ENCODE measurements around the gene L3MBTL3. TPM values are rescaled to one million over a fixed set of nuclear protein-coding genes. Genes with fewer than 3 reads are reported as not detected.

L3MBTL3 gene
- total RNA-seq, 1 experiment from 2014 or later: 13.7 TPM

GRCh38 chr6:130156908-130157307, 138.5 kb downstream of the L3MBTL3 start:
- ChIA-PET POLR2A (no interaction called here), CTCF (no interaction called here)
- Mint-ChIP-seq H3K27ac (no peak overlapping the region), H3K27me3 (ENCODE audit: low read depth) (no peaks in the 10 kb centered on the region), H3K9me3 (peaks cover 17% of the 10 kb centered on the region), H3K36me3 (peaks cover 15% of the 10 kb centered on the region), H3K4me3 (no peak overlapping the region), H3K4me1 (peaks cover 11% of the 10 kb centered on the region)
- ATAC-seq (no peak), DNase-seq (ENCODE audit: low spot score) (no peak)
- 0 out of 2 replicates have a peak, but pooled peaks have one; percentile 17 for TF ChIP-seq HMGA2 (CRISPR knock-in tag; IDR thresholded peaks at IDR 0.05)
- no peak for TF ChIP-seq MAX (CRISPR knock-in tag; IDR thresholded peaks at IDR 0.05)

- H3K36me3 Mint-ChIP-seq: peaks cover 15% of the 10 kb centered on the region
- H3K4me1 Mint-ChIP-seq: peaks cover 6% of the 10 kb centered on the region
- H3K4me3 Mint-ChIP-seq: no peak overlapping the region
- ChIA-PET CTCF (no interaction called here), POLR2A (no interaction called here)
- peaks cover 17% of the 10 kb centered on the region for H3K9me3 Mint-ChIP-seq
- TF ChIP-seq ARID4B (CRISPR knock-in tag; IDR thresholded peaks at IDR 0.05; ENCODE audit: borderline replicate concordance) (no peak), STAT6 (CRISPR knock-in tag; conservative IDR thresholded peaks at IDR 0.05; ENCODE audit: low read depth) (no peak), CREB1 (CRISPR knock-in tag; IDR thresholded peaks at IDR 0.05) (no peak), IRF2 (CRISPR knock-in tag; IDR thresholded peaks at IDR 0.05; ENCODE audit: borderline replicate concordance, low read depth) (no peak), PRDM15 (CRISPR knock-in tag; IDR thresholded peaks at IDR 0.05) (no peak), ZNF219 (CRISPR knock-in tag; IDR thresholded peaks at IDR 0.05; ENCODE audit: borderline replicate concordance) (no peak), CDX4 (CRISPR knock-in tag; IDR thresholded peaks at IDR 0.05; ENCODE audit: borderline replicate concordance) (no peak)
- H3K27me3 Mint-ChIP-seq (ENCODE audit: low read depth): no peaks in the 10 kb centered on the region
- DNase-seq (ENCODE audit: low spot score) (no peak), ATAC-seq (no peak)
- no peak overlapping the region for H3K27ac Mint-ChIP-seq
Measured at GRCh38 chr6:130158056-130158455, 139.7 kb downstream of the L3MBTL3 start.

- no peak for TF ChIP-seq MXD4 (CRISPR knock-in tag; IDR thresholded peaks at IDR 0.05; ENCODE audit: borderline replicate concordance)
- no peak for TF ChIP-seq ERG (CRISPR knock-in tag; IDR thresholded peaks at IDR 0.05)
- TF ChIP-seq ATF3 (CRISPR knock-in tag; conservative IDR thresholded peaks at IDR 0.05): no peak
- no peak for TF ChIP-seq TP53 (CRISPR knock-in tag; IDR thresholded peaks at IDR 0.05)
- TF ChIP-seq ZNF512 (CRISPR knock-in tag; IDR thresholded peaks at IDR 0.05; ENCODE audit: borderline replicate concordance): no peak
- no peak for TF ChIP-seq ETV6 (CRISPR knock-in tag; IDR thresholded peaks at IDR 0.05)
- no peak for TF ChIP-seq GRHL2 (CRISPR knock-in tag; IDR thresholded peaks at IDR 0.05; ENCODE audit: insufficient replicate concordance, severe bottlenecking)
- no peak for DNase-seq (ENCODE audit: low spot score)
- Mint-ChIP-seq H3K9me3 (peaks cover 17% of the 10 kb centered on the region), H3K4me3 (no peak overlapping the region), H3K27ac (no peak overlapping the region), H3K36me3 (peaks cover 15% of the 10 kb centered on the region), H3K4me1 (peaks cover 6% of the 10 kb centered on the region; the same call in 1 of the 2 replicates), H3K27me3 (ENCODE audit: low read depth) (no peaks in the 10 kb centered on the region)
- ATAC-seq: no peak
- ChIA-PET CTCF (no interaction called here), POLR2A (no interaction called here)
Measured at GRCh38 chr6:130158548-130158947, 140.2 kb downstream of the L3MBTL3 start.
